GM12878 (cell line): ENCODE data around the gene G3BP1. TPM values are rescaled to one million over a fixed set of nuclear protein-coding genes. Genes with fewer than 3 reads are reported as not detected.

Experiments used
- ATAC-seq: fragments of 200-7000 bp; cut with Tn5 transposase; 3 replicates; pipeline ENCODE4 v1.9.1; 2020; ENCODE audit warnings: mild to moderate bottlenecking, moderate library complexity
- BruUV-seq: library from RNA; stranded (reverse); fragments of 400-500 nt; replicated peaks from 2 replicates; lab custom pipeline; 2021; lab: Mats Ljungman, UMichigan
- CTCF ChIA-PET: fragments of 300-600 bp; sonication (Branson Sonifier 250); formaldehyde crosslinking; extraction: SDS; loops from one replicate; lab custom pipeline; 2021; ENCODE audit warnings: inconsistent platforms; lab: Yijun Ruan, JAX
- POLR2A ChIA-PET: fragments of 350-600 bp; formaldehyde crosslinking; extraction: SDS; loops from one replicate; lab custom pipeline; 2021; ENCODE audit warnings: inconsistent platforms; lab: Charles Lee
- RAD21 ChIA-PET: fragments of 300-600 bp; sonication (Branson Sonifier 250); formaldehyde crosslinking; loops from one replicate; lab custom pipeline; 2023; ENCODE audit warnings: antibody characterized with exemption; ENCODE audit not compliant: unreplicated experiment; lab: Charles Lee
- SMC1A ChIA-PET: fragments of 300-600 bp; sonication (Branson Sonifier 250); formaldehyde crosslinking; loops from one replicate; lab custom pipeline; 2023; ENCODE audit not compliant: unreplicated experiment, uncharacterized antibody; lab: Charles Lee
- DNase-seq: peaks from one replicate; pipeline ENCODE4 v3.0.0-alpha.2; 2011; ENCODE audit warnings: low read depth, low spot score
- FAIRE-seq: peaks from 3 replicates; lab custom pipeline; 2011; peaks lifted over from hg19 to GRCh38; lab: Jason Lieb, UNC
- H2AFZ ChIP-seq: 2 replicates; pipeline ENCODE4 v1.6.0; 2011; ENCODE audit warnings: low read depth, low read length, control low read depth; ENCODE audit not compliant: control insufficient read depth
- H3K27ac ChIP-seq: 2 replicates; pipeline ENCODE4 v1.5.1; 2011; ENCODE audit warnings: control low read depth; ENCODE audit not compliant: control insufficient read depth, insufficient read depth
- H3K27me3 ChIP-seq, 2 experiments: replicated peaks in 1 of 2; 2 replicates each; pipeline versions ENCODE4 v1.6.0 to v1.6.1; 2011; ENCODE audit warnings: low read length in 1 of 2; ENCODE audit not compliant: control insufficient read depth in 2 of 2, insufficient read depth in 2 of 2
- H3K36me3 ChIP-seq, 2 experiments: 2 replicates each; pipeline ENCODE4 v1.5.1; 2011; ENCODE audit warnings: low read length in 1 of 2; ENCODE audit not compliant: control insufficient read depth in 2 of 2, insufficient read depth in 2 of 2
- H3K4me1 ChIP-seq: 2 replicates; pipeline ENCODE4 v1.6.1; 2011; ENCODE audit warnings: mild to moderate bottlenecking, low read length, moderate library complexity, mixed read lengths; ENCODE audit not compliant: control insufficient read depth, insufficient read depth
- H3K4me2 ChIP-seq: 2 replicates; pipeline ENCODE4 v1.6.0; 2011; ENCODE audit warnings: control low read depth; ENCODE audit not compliant: control insufficient read depth, insufficient read depth
- H3K4me3 ChIP-seq: fragments of 200-600 bp; sonication (generic); 2 replicates; pipeline ENCODE4 v1.5.1; 2016
- H3K79me2 ChIP-seq: 2 replicates; pipeline ENCODE4 v1.6.0; 2011; ENCODE audit warnings: low read length; ENCODE audit not compliant: control insufficient read depth, insufficient read depth
- H3K9ac ChIP-seq: 2 replicates; pipeline ENCODE4 v1.8.0; 2011; ENCODE audit warnings: low read length, control low read depth, mixed read lengths; ENCODE audit not compliant: control insufficient read depth, insufficient read depth
- H3K9me3 ChIP-seq: replicated peaks from 3 replicates; pipeline ENCODE4 v1.5.1; 2011; ENCODE audit warnings: mild to moderate bottlenecking, low read length; ENCODE audit not compliant: control insufficient read depth, insufficient read depth
- H4K20me1 ChIP-seq: 2 replicates; pipeline ENCODE4 v1.6.0; 2011; ENCODE audit not compliant: control insufficient read depth, insufficient read depth
- MAX ChIP-seq: IDR thresholded peaks from 2 replicates; pipeline ENCODE4 v1.6.1; 2012; ENCODE audit warnings: low read depth, low read length, improper control_type of control experiment
- MEF2A ChIP-seq: IDR thresholded peaks from 2 replicates; pipeline ENCODE4 v1.6.1; 2011; ENCODE audit warnings: low read depth, mild to moderate bottlenecking, low read length, moderate library complexity; ENCODE audit not compliant: insufficient read depth
- MYB ChIP-seq: fragments of 150-350 bp; IDR thresholded peaks from 2 replicates; pipeline ENCODE4 v1.6.1; 2014; ENCODE audit warnings: mild to moderate bottlenecking, low read depth, low read length, borderline replicate concordance
- RELA ChIP-seq: fragments of 450-650 bp; IDR thresholded peaks from 2 replicates; pipeline ENCODE4 v1.8.0; 2014; ENCODE audit warnings: borderline replicate concordance; ENCODE audit not compliant: partially characterized antibody
- SKIL ChIP-seq: fragments of 450-650 bp; IDR thresholded peaks from 2 replicates; pipeline ENCODE4 v1.6.1; 2017; ENCODE audit warnings: mild to moderate bottlenecking, low read depth, inconsistent platforms; ENCODE audit not compliant: poor library complexity, severe bottlenecking
- SMC3 ChIP-seq: IDR thresholded peaks from 2 replicates; pipeline ENCODE4 v1.6.1; 2011; ENCODE audit warnings: low read length, improper control_type of control experiment, borderline replicate concordance
- ZBTB11 ChIP-seq: fragments of 450-650 bp; formaldehyde crosslinking; IDR thresholded peaks from 2 replicates; pipeline ENCODE4 v1.5.0; 2022; ENCODE audit warnings: mild to moderate bottlenecking, missing genetic modification characterization
- whole genome bisulfite sequencing: methylation state at CpG from one replicate; pipeline ENCODE4 v1.1.6; 2016; ENCODE audit warnings: low lambda C conversion rate; ENCODE audit not compliant: insufficient replicate concordance, insufficient coverage; ENCODE audit errors: missing lambda C conversion rate; 5-methylcytosine and 5-hydroxymethylcytosine counted together
- in situ Hi-C: fragments of 300-500 bp; cut with MboI; formaldehyde crosslinking; loops from 9 replicates; pipeline ENCODE4 v1.14.3; 2018; ENCODE audit warnings: mixed read lengths
- intact Hi-C: fragments of 100-400 bp; cut with micrococcal nuclease; formaldehyde crosslinking; loops from one replicate; pipeline ENCODE4 v1.14.2; 2022; ENCODE audit not compliant: unreplicated experiment
- polyA plus RNA-seq, 11 experiments: library from polyadenylated mRNA; depleted of rRNA in 4 of 11; unstranded in 6 of 11; stranded (reverse) in 5 of 11; fragments of >200 nt; fragmentation: Nextera tagmentation in 4 of 11; fragmentation: Illumina TruSeq in 1 of 11; extraction: Ambion mirVana in 4 of 11; extraction: Trizol in 1 of 11; gene quantifications; 1 replicate in 1 of 11; 2 replicates in 10 of 11; pipeline versions ENCODE4 v1.2.1 to v1.2.3, GENCODE V29; 2011 to 2016; ENCODE audit warnings: inconsistent platforms in 2 of 11, missing spikeins in 2 of 11, low read depth in 1 of 11
- total RNA-seq, 4 experiments: library from RNA; depleted of rRNA in 3 of 4; stranded (reverse); fragments of >200 nt in 3 of 4; fragmentation: Illumina TruSeq in 1 of 4; extraction: Trizol in 1 of 4; gene quantifications; 2 replicates each; pipeline versions ENCODE4 v1.2.1 to v1.2.3, GENCODE V29; 2013 to 2021

The G3BP1 gene
- total and polyA plus RNA-seq, 10 of the 15 experiments (the other 5 are each of a cell fraction or from before 2014, with no cell fraction given) = 49.7 to 438 (median 148) TPM

GRCh38 chr5:151737431-151737830 lies 34.3 kb upstream of the G3BP1 start:
- no peak for ATAC-seq
- H3K4me3 ChIP-seq = no peak overlapping the region
- H4K20me1 ChIP-seq = no peaks in the 10 kb centered on the region
- H3K27ac ChIP-seq = no peak overlapping the region
- intact Hi-C loops = no loop called here
- no peak overlapping the region for H3K4me2 ChIP-seq
- ChIA-PET CTCF (interaction anchor here (0.8 to 13.9 kb wide), 8 partner anchors 9 to 407 kb away, joined by 3 to 381 read pairs (median 4); no protein-coding TSS in a partner anchor), POLR2A (interaction anchor here (1.1 to 3.3 kb wide), 3 partner anchors 11 to 16 kb away, joined by 3 to 9 read pairs (median 8); no protein-coding TSS in a partner anchor)
- no TSS peak for BruUV-seq
- 0 out of 4 replicates have a peak, but pooled peaks cover 0 to 6% of the 10 kb centered on the region in 2 experiments for H3K36me3 ChIP-seq
- 99% methylated on average over 3 of the region's 3 CpGs for WGBS
- TF ChIP-seq MAX = no peak
- TF ChIP-seq, all 136 proteins: peak for 0
- Histone ChIP-seq H3K9me3 (no peaks in the 10 kb centered on the region), H3K4me1 (peaks cover 24% of the 10 kb centered on the region), H3K9ac (no peak overlapping the region), H3K79me2 (no peaks in the 10 kb centered on the region; the same call in 1 of the 2 replicates), H2AFZ (no peak overlapping the region), H3K27me3 (no peaks in the 10 kb centered on the region)
- SMC1A ChIA-PET = interaction anchor here (0.7 to 11.1 kb wide), 5 partner anchors 11 to 92 kb away, joined by 3 to 154 read pairs (median 4); no protein-coding TSS in a partner anchor
- DNase-seq = no peak
- no peak for FAIRE-seq
- RAD21 ChIA-PET = interaction anchor here (1.0 to 11.2 kb wide), 5 partner anchors 12 to 290 kb away, joined by 3 to 207 read pairs (median 4); partner anchors contain the start of gene SLC36A1
- in situ Hi-C loops = no loop called here

- Histone ChIP-seq H3K9ac (no peak overlapping the region), H2AFZ (no peak overlapping the region), H3K27me3 (no peaks in the 10 kb centered on the region), H3K27ac (no peak overlapping the region), H3K36me3 (peaks cover 4 to 13% of the 10 kb centered on the region in 2 experiments; a peak in 3 of 4 replicates), H3K79me2 (peaks cover 3% of the 10 kb centered on the region; the same call in 1 of the 2 replicates), H3K4me1 (peaks cover 30% of the 10 kb centered on the region), H3K4me3 (no peak overlapping the region), H3K4me2 (no peak overlapping the region), H4K20me1 (no peaks in the 10 kb centered on the region), H3K9me3 (no peaks in the 10 kb centered on the region)
- POLR2A ChIA-PET = interaction anchor here (1.7 to 3.8 kb wide), 3 partner anchors 11 to 77 kb away, joined by 8 to 19 read pairs (median 9); no protein-coding TSS in a partner anchor
- intact Hi-C loops = no loop called here
- in situ Hi-C loops = no loop called here
- SMC1A ChIA-PET = interaction anchor here (0.7 to 11.1 kb wide), 14 partner anchors 10 to 215 kb away, joined by 3 to 154 read pairs (median 6); no protein-coding TSS in a partner anchor
- ATAC-seq (no peak), DNase-seq (no peak), FAIRE-seq (no peak)
- BruUV-seq = no TSS peak
- 75% methylated on average over 9 of the region's 9 CpGs for WGBS
- RAD21 ChIA-PET = interaction anchor here (1.0 to 11.2 kb wide), 7 partner anchors 11 to 128 kb away, joined by 3 to 207 read pairs (median 13); partner anchors contain the start of gene G3BP1
- CTCF ChIA-PET = interaction anchor here (0.5 to 13.9 kb wide), 14 partner anchors 7 to 1471 kb away, joined by 3 to 381 read pairs (median 10); partner anchors contain the start of gene G3BP1
- TF ChIP-seq SKIL (no peak), MEF2A (no peak), RELA (no peak), MYB (no peak), SMC3 (no peak), ZBTB11 (CRISPR knock-in tag) (no peak)
Observed at GRCh38 chr5:151738125-151738848, 33.5 kb upstream of the G3BP1 start.
